IMR-90 (cell line): Measurements from ENCODE around the gene GOLGA8N. TPM values are rescaled to one million over a fixed set of nuclear protein-coding genes. Genes with fewer than 3 reads are reported as not detected.
"Not testable (repeated sequence)": the region's sequence is repeated elsewhere in the genome, so short reads cannot be mapped to it uniquely, and the experiment has no call there.

Source experiments
- ATAC-seq: fragments of 200-7000 bp; cut with Tn5 transposase; 2 replicates; pipeline ENCODE4 v1.9.1; 2020; ENCODE audit warnings: low read depth, mild to moderate bottlenecking, moderate library complexity
- BruUV-seq: library from RNA; stranded (reverse); fragments of 400-500 nt; replicated peaks from 2 replicates; lab custom pipeline; 2021; lab: Mats Ljungman, UMichigan
- CTCF ChIA-PET: fragments of 300-600 bp; formaldehyde crosslinking; extraction: SDS; loops from one replicate; lab custom pipeline; 2021; ENCODE audit warnings: antibody characterized with exemption; lab: Yijun Ruan, JAX
- POLR2A ChIA-PET: fragments of 300-600 bp; sonication (Branson Sonifier 250); formaldehyde crosslinking; loops from one replicate; lab custom pipeline; 2022; ENCODE audit warnings: antibody characterized with exemption; ENCODE audit not compliant: unreplicated experiment; lab: Charles Lee
- DNase-seq: peaks from one replicate; pipeline ENCODE4 v3.0.0; 2013
- H2AFZ ChIP-seq: replicated peaks from 2 replicates; pipeline ENCODE3; 2013; ENCODE audit warnings: low read length, mild to moderate bottlenecking; ENCODE audit not compliant: poor library complexity
- H2AK5ac ChIP-seq: 2 replicates; pipeline ENCODE4 v1.6.1; 2013; ENCODE audit warnings: low read depth, low read length, inconsistent platforms
- H2AK9ac ChIP-seq: replicated peaks from 2 replicates; pipeline ENCODE3; 2013; ENCODE audit warnings: mild to moderate bottlenecking, low read depth, low read length, moderate library complexity; ENCODE audit not compliant: poor library complexity
- H2BK120ac ChIP-seq: 2 replicates; pipeline ENCODE4 v1.6.1; 2013; ENCODE audit warnings: low read depth, low read length, inconsistent platforms
- H2BK15ac ChIP-seq: 3 replicates; pipeline ENCODE4 v1.6.1; 2013; ENCODE audit warnings: low read depth, low read length, inconsistent platforms
- H2BK20ac ChIP-seq: 2 replicates; pipeline ENCODE4 v1.6.1; 2013; ENCODE audit warnings: low read depth, mild to moderate bottlenecking, inconsistent platforms, low read length, moderate library complexity
- H2BK5ac ChIP-seq: 2 replicates; pipeline ENCODE4 v1.6.1; 2013; ENCODE audit warnings: mild to moderate bottlenecking, low read depth, low read length, inconsistent platforms; ENCODE audit not compliant: poor library complexity, severe bottlenecking
- H3K14ac ChIP-seq: replicated peaks from 2 replicates; pipeline ENCODE4 v1.6.1; 2013; ENCODE audit warnings: low read depth, low read length, inconsistent platforms
- H3K18ac ChIP-seq: 2 replicates; pipeline ENCODE4 v1.6.1; 2013; ENCODE audit warnings: low read depth, low read length, control low read depth
- H3K23ac ChIP-seq: 2 replicates; pipeline ENCODE4 v1.6.1; 2013; ENCODE audit warnings: low read depth, low read length, inconsistent platforms
- H3K27ac ChIP-seq: 2 replicates; pipeline ENCODE4 v1.5.1; 2013; ENCODE audit warnings: mild to moderate bottlenecking, control low read depth, low read length; ENCODE audit not compliant: insufficient read depth
- H3K27me3 ChIP-seq: 2 replicates; pipeline ENCODE4 v1.6.1; 2013; ENCODE audit warnings: low read length; ENCODE audit not compliant: control insufficient read depth, insufficient read depth
- H3K36me3 ChIP-seq: 2 replicates; pipeline ENCODE4 v1.6.1; 2013; ENCODE audit warnings: low read length, mixed read lengths; ENCODE audit not compliant: control insufficient read depth, insufficient read depth
- H3K4ac ChIP-seq: 2 replicates; pipeline ENCODE4 v1.6.1; 2013; ENCODE audit warnings: low read depth, low read length, inconsistent platforms
- H3K4me1 ChIP-seq: 2 replicates; pipeline ENCODE4 v1.6.1; 2013; ENCODE audit warnings: low read length, mixed read lengths; ENCODE audit not compliant: control insufficient read depth, insufficient read depth
- H3K4me2 ChIP-seq: 2 replicates; pipeline ENCODE4 v1.6.1; 2013; ENCODE audit warnings: low read depth, mild to moderate bottlenecking, control low read depth, low read length, moderate library complexity
- H3K4me3 ChIP-seq: 2 replicates; pipeline ENCODE4 v1.5.1; 2013; ENCODE audit warnings: low read depth, mild to moderate bottlenecking, control low read depth, low read length, moderate library complexity; ENCODE audit not compliant: insufficient read depth
- H3K56ac ChIP-seq: 2 replicates; pipeline ENCODE4 v1.6.1; 2013; ENCODE audit warnings: low read length, inconsistent platforms; ENCODE audit not compliant: insufficient read depth; ENCODE audit errors: extremely low read depth
- H3K79me1 ChIP-seq, 2 experiments: 2 replicates each; pipeline ENCODE4 v1.6.1; 2013; ENCODE audit warnings: low read length in 2 of 2, inconsistent platforms in 1 of 2, low read depth in 1 of 2
- H3K9ac ChIP-seq: 2 replicates; pipeline ENCODE4 v1.6.1; 2013; ENCODE audit warnings: low read depth, low read length, control low read depth
- H3K9me1 ChIP-seq: 2 replicates; pipeline ENCODE4 v1.6.1; 2013; ENCODE audit warnings: low read length, inconsistent platforms; ENCODE audit not compliant: insufficient read depth
- H3K9me3 ChIP-seq: 2 replicates; pipeline ENCODE4 v1.6.1; 2013; ENCODE audit warnings: low read length; ENCODE audit not compliant: control insufficient read depth, insufficient read depth
- H4K20me1 ChIP-seq: 2 replicates; pipeline ENCODE4 v1.6.1; 2013; ENCODE audit warnings: low read length, inconsistent platforms; ENCODE audit not compliant: insufficient read depth
- H4K5ac ChIP-seq: 2 replicates; pipeline ENCODE4 v1.6.1; 2013; ENCODE audit warnings: mild to moderate bottlenecking, low read depth, low read length, control low read depth
- H4K8ac ChIP-seq, 2 experiments: 2 replicates each; pipeline ENCODE4 v1.6.1; 2013; ENCODE audit warnings: low read depth in 2 of 2, low read length in 2 of 2, control low read depth in 1 of 2, inconsistent platforms in 1 of 2
- H4K91ac ChIP-seq: 2 replicates; pipeline ENCODE4 v1.6.1; 2013; ENCODE audit warnings: low read depth, low read length, inconsistent platforms; ENCODE audit not compliant: insufficient read depth
- WGBS, 2 experiments: methylation state at CpG; one replicate each; pipeline versions ENCODE4 v1.1.5 to v1.1.7; 2013; ENCODE audit warnings: missing lambda C conversion rate in 2 of 2; ENCODE audit not compliant: insufficient read length in 1 of 2; ENCODE audit errors: extremely low coverage in 2 of 2; 5-methylcytosine and 5-hydroxymethylcytosine counted together
- dilution Hi-C: fragments of 300-500 bp; cut with HindIII; formaldehyde crosslinking; loops from one replicate; pipeline ENCODE4 v1.14.3; 2018; ENCODE audit warnings: low sequenced_read_pairs; ENCODE audit not compliant: unreplicated experiment
- in situ Hi-C: fragments of 300-500 bp; cut with MboI; formaldehyde crosslinking; loops from 3 replicates; pipeline ENCODE4 v1.14.3; 2019; ENCODE audit warnings: low sequenced_read_pairs, inconsistent platforms, mixed read lengths
- intact Hi-C: fragments of 100-400 bp; cut with micrococcal nuclease; formaldehyde crosslinking; loops from 2 replicates; pipeline ENCODE4 v1.10.0; 2022
- polyA plus RNA-seq, 3 experiments: library from polyadenylated mRNA; depleted of rRNA; stranded (reverse); fragments of >200 nt; gene quantifications; 2 replicates each; pipeline ENCODE4 v1.2.3, GENCODE V29; 2012; ENCODE audit warnings: low replicate concordance in 1 of 3
- total RNA-seq: library from RNA; depleted of rRNA; stranded (reverse); fragments of >200 nt; gene quantifications from 2 replicates; pipeline ENCODE4 v1.2.3, GENCODE V29; 2012

The GOLGA8N gene
- total and polyA plus RNA-seq, 2 of the 4 experiments (the other 2 are of a cell fraction) = 0.72 to 1.8 TPM

GRCh38 chr15:32545129-32545528, 48.1 kb upstream of the GOLGA8N start:
- H3K4me2 ChIP-seq, H2AK9ac ChIP-seq, H2AK5ac ChIP-seq, H3K14ac ChIP-seq, dilution Hi-C loops, H3K27ac ChIP-seq, H3K9ac ChIP-seq, H3K27me3 ChIP-seq, H2BK5ac ChIP-seq, H3K4me1 ChIP-seq, H4K8ac ChIP-seq, H4K91ac ChIP-seq, H3K36me3 ChIP-seq, in situ Hi-C loops, H2BK15ac ChIP-seq, H3K56ac ChIP-seq, H3K9me1 ChIP-seq, H4K5ac ChIP-seq, H2BK120ac ChIP-seq, H3K79me1 ChIP-seq, BruUV-seq, H3K18ac ChIP-seq, DNase-seq, H3K9me3 ChIP-seq, H3K23ac ChIP-seq, intact Hi-C loops, H3K4ac ChIP-seq, CTCF ChIA-PET, H3K4me3 ChIP-seq, H4K20me1 ChIP-seq, H2AFZ ChIP-seq, POLR2A ChIA-PET, H2BK20ac ChIP-seq: not testable (repeated sequence)
- WGBS, 2 experiments = no CpG with 5 or more reads among the region's 9 CpGs
- 0 out of 2 replicates have a peak, but pooled peaks have one; percentile 32 for ATAC-seq
